H7 (cell line): Measurements from ENCODE around the gene CFAP210. TPM values are rescaled to one million over a fixed set of nuclear protein-coding genes. Genes with fewer than 3 reads are reported as not detected.

Source experiments
- DNase-seq: peaks from one replicate; pipeline ENCODE4 v3.0.0; 2012
- H3K27me3 ChIP-seq: 2 replicates; pipeline ENCODE4 v1.6.0; 2011; ENCODE audit warnings: mild to moderate bottlenecking, low read length; ENCODE audit not compliant: control insufficient read depth, insufficient read depth
- H3K36me3 ChIP-seq: replicated peaks from 2 replicates; pipeline ENCODE4 v1.5.1; 2011; ENCODE audit warnings: low read length; ENCODE audit not compliant: control insufficient read depth, insufficient read depth
- H3K4me3 ChIP-seq: 2 replicates; pipeline ENCODE4 v1.5.1; 2011; ENCODE audit warnings: low read depth, mild to moderate bottlenecking, control low read depth, low read length, moderate library complexity; ENCODE audit not compliant: insufficient read depth
- total RNA-seq: library from RNA; depleted of rRNA; stranded (reverse); fragments of >200 nt; shearing (Covaris generic); gene quantifications from 2 replicates; pipeline ENCODE4 v1.2.3, GENCODE V29; 2014

The CFAP210 gene
- total RNA-seq, 1 experiment from 2014 or later: 0.28 TPM

DNA sequence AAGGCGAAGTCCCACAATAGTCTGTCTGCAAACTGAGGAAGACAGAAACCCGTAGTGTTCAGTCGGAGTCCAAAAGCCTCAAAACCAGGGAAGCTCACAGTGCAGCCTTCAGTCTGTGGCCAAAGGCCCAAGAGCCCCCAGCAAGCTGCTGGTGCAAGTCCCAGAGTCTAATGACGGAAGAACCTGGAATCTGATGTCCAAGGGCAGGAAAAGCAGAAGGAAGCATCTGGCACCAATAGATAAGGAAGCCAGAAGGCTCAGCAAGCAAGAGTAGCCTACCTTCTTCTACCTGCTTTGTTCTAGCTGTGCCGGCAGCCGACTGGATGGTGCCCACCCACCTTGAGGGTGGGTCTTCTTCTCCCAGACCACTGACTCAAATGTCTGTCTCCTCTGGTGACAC, 21.8 kb downstream of the CFAP210 start:
- Histone ChIP-seq H3K4me3 (no peak overlapping the region), H3K36me3 (no peaks in the 10 kb centered on the region), H3K27me3 (no peaks in the 10 kb centered on the region)
- DNase-seq: no peak

DNA sequence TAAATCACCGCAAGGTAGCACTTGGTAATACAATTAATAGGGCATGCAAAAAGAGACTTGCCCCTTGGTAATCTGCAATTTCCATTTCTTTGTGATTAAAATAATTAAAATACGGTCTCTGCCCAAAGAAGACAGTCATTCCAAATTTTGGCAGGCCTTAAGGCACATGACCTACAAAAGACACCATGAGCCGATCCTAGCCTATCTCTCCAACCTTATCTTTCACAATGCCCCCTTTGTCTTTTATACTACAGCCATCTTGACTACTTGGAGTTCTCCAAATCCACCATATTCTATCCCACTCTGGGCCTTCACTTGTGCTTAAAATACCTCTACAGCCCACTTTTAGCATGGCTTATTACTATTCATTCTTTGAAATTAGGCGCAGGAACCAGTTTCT, 23.3 kb downstream of the CFAP210 start:
- H3K4me3 ChIP-seq: no peak overlapping the region
- DNase-seq: no peak
- H3K27me3 ChIP-seq: no peaks in the 10 kb centered on the region
- H3K36me3 ChIP-seq: no peaks in the 10 kb centered on the region

DNA sequence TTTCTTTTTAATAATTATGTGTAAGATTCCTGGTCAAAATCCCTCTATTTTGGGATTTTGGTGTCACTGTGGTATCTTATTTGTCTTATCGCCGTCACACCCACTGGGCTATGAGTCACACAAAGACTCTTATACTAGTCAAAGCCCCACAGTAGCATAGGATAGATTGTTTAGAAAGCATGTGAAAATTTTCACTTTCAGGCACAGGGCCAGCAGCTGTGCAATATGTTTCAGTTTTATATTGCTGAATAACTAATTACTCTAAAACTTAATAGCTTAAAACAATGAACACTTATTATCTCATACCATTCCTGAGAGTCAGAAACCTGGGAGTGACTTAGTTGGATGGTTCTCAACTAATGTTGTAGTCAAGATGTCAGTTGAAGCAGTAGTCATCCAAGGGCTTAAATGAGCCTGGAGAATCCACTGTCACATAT, 24.0 kb downstream of the CFAP210 start:
- no peaks in the 10 kb centered on the region for H3K36me3 ChIP-seq
- no peak for DNase-seq
- no peaks in the 10 kb centered on the region for H3K27me3 ChIP-seq
- no peak overlapping the region for H3K4me3 ChIP-seq

DNA sequence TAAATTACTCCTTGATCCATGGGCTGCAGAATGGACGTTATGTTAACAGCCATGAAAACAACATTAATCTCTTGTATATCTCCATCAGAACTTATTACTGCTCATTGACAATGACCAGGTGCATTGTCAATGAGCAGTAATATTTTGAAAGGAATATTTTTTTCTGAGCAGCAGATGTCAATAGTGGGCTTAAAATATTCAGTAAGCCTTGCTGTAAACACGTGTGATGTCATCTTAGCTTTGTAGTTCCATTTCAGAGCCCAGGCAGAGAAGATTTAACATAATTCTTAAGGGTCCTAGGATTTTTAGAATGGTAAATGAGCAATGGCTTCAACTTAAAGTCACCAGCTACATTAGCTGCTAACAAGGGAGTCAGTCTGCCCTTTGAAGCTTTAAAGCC, 26.6 kb downstream of the CFAP210 start:
- Histone ChIP-seq H3K36me3 (no peaks in the 10 kb centered on the region), H3K27me3 (no peaks in the 10 kb centered on the region), H3K4me3 (no peak overlapping the region)
- no peak for DNase-seq

DNA sequence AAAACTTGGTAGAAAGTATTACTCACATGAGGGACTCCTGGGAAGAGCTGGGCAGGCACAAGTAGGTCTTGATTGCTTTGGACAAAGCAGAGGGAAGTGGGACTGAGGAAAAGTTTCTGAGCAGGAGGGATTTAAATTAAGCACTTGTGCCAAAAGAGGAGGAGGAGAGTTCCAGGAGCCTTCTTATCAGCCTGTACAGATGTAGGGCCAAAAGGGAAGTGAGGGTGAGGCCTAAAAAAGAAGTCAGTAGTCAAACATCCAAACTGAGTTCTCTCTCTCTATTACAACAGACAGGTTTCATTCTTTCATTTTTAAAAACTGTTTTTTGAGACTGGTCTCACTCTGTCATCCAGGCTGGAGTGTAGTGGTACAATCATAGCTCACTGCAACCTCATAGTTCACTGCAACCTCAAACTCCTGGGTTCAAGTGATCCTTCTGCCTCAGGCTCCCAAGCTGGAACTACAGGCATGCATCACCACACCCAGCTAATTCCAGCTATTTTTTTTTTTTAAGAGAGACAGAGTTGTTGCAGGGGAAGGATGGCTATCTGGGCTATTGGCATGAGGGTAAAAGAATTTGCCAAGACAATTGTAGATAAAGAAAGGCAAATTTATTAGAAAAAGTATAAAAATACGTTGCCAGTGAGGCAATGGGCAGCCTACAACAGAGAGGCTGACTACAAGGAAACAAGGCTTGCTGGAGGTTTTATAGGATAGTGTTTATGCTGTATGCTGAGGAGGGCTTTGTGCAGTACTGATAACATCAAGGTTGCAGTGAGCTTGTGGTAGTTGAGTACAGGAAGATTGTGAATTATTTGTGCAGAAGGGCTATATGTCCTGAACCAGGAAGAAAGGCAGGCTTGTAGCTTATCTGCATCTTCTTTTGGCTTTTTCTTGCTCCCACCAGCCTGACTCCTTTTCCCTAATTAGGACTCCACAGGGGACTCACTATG, 29.0 kb downstream of the CFAP210 start:
- H3K36me3 ChIP-seq: no peaks in the 10 kb centered on the region
- DNase-seq: no peak
- no peak overlapping the region for H3K4me3 ChIP-seq
- no peaks in the 10 kb centered on the region for H3K27me3 ChIP-seq

DNA sequence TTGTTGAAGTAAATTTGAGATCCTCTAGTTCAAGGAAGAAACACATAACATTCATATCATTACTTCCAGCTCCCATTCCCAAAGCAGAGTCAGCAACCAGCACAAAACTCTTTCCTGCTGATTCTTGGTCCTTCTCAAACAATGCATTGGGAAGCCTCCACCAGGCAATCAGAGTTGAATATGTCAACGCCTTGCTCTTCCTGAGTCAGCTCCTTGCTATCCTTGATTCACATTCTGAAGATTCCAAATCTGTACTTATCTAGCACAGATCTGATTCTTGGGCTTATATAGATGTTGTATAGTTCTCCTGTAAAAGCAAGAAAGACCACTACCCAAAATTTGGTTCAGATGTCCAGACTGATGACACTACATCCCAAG, 29.6 kb downstream of the CFAP210 start:
- H3K27me3 ChIP-seq: no peaks in the 10 kb centered on the region
- H3K4me3 ChIP-seq: no peak overlapping the region
- DNase-seq: no peak
- H3K36me3 ChIP-seq: no peaks in the 10 kb centered on the region

DNA sequence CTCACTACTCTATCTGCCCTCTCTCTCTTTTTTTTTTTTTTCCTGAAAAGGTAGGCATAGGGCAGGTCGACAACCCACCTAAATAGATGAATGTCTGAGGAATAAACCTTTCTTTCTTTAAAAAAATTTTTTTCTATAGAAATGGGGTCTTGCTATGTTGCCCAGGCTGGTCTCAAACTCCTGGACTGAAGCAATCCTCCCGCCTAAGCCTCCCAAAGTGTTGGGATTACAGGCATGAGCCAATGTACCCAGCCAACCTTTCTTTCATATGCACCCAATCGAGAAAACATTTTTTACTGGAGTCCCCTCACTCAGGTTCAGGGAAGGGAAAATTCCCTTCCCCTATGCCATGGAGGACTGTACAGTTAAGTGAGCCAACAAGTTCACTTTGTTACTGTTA, 31.0 kb downstream of the CFAP210 start:
- H3K4me3 ChIP-seq: no peak overlapping the region
- H3K27me3 ChIP-seq: no peaks in the 10 kb centered on the region
- H3K36me3 ChIP-seq: no peaks in the 10 kb centered on the region
- no peak for DNase-seq

DNA sequence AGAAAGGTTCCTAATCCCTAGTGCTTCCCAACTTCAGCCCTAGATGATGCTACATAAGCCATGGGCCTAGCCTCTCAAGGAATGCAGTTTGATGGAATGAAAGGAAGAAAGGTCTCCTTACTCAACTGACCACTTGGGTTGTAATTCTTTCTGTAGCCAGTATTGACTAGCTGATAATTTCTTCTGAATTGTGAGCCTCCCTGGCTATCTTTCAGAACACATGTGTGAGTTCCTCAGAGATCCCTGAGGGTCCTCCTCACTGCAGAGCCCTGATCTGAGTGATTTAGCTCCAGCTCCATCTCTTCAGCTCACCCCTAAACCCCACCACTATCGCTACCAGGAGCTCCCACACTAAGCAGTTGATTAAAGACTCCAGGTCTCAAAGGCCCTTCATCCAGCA, 31.5 kb downstream of the CFAP210 start:
- Histone ChIP-seq H3K27me3 (no peaks in the 10 kb centered on the region), H3K36me3 (no peaks in the 10 kb centered on the region), H3K4me3 (no peak overlapping the region)
- no peak for DNase-seq

DNA sequence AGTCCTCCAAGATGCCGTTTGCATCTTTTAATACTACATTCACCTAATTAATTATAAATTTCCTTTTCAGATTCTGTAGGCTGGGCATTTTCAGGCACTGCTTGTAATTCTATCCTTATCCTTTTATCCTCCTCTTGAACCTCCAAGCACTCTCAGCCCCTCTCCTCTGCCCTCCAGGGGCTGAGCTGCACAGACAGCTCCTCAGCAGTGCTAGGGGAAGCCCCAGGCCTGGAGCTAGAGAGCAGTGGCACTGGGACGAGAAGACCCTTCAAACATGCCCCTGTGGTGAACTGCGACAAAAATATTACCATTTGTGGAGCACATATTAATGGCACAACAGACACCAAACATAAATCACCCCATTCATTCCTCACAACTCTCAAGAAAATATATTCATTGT, 32.9 kb downstream of the CFAP210 start:
- H3K36me3 ChIP-seq: no peaks in the 10 kb centered on the region
- no peaks in the 10 kb centered on the region for H3K27me3 ChIP-seq
- no peak overlapping the region for H3K4me3 ChIP-seq
- DNase-seq: no peak

DNA sequence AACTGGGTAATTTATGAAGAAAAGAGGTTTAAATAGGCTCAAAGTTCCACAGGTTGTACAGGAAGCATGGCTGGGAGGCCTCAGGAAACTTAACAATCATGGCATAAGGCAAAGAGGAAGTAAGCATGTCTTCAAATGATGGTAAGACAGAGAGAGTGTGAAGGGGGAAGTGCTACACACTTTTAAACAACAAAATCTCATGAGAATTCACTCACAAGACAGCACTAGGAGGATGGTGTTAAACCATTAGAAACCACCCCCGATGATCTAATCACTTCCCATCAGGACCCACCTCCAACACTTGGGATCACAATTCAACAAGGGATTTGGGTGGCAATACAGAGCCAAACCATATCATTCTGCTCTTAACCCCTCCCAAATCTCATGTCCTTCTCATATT, 34.9 kb downstream of the CFAP210 start:
- Histone ChIP-seq H3K4me3 (no peak overlapping the region), H3K27me3 (no peaks in the 10 kb centered on the region), H3K36me3 (no peaks in the 10 kb centered on the region)
- no peak for DNase-seq

DNA sequence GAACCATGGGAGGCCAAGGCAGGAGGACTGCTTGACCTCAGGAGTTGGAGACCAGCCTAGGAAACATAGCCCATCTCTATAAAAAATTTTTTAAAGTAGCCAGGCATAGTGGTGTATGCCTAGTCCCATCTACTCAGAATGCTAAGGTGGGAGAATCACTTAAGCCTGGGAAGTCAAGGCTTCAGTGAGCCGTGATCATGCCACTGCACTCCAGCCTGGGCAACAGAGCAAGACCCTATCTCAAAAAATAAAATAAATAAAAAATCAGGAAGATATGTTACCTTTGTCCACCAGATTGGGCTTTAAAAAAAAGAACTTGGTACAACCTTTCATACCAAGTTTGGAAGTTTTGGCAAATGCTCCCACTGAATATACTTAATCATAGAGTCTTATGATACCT, 35.3 kb downstream of the CFAP210 start:
- Histone ChIP-seq H3K36me3 (no peaks in the 10 kb centered on the region), H3K4me3 (no peak overlapping the region), H3K27me3 (no peaks in the 10 kb centered on the region)
- no peak for DNase-seq

DNA sequence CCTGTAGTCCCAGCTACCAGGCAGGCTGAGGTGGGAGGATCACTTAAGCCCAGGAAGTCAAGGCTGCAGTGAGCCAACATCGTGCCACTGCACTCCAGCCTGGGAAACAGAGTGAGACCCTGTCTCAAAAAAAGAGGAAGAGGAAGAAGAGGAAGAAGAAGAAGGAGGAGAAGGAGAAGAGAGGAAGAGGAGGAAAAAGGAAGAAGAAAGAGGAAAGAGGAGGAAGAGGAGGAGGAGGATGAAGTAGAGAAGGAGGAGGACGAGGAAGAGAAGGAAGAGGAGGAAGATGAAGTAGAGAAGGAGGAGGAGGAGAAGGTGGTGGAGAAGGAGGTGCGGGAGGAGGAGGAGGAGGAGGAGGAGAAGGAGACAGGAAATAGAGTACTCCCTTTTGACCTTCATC, 38.0 kb downstream of the CFAP210 start:
- Histone ChIP-seq H3K27me3 (no peaks in the 10 kb centered on the region), H3K36me3 (no peaks in the 10 kb centered on the region), H3K4me3 (no peak overlapping the region)
- DNase-seq: no peak

DNA sequence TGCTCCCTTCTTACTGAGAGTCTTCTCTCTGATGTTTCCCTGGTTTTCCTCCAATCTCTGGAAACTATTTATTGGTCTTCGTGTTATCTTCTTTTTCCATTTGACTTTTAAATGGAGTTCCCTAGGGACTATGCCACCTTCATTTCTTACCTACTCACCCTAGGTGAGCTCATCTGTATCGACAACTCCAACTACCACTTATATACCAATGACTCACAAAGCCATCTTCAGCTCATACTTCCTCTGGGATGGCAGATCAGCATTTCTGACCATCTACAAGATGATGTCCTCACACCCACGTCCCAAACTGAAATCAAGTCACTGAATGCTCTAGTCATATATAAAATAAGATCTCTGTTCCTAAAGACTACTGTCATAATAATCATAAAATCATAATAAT, 40.6 kb downstream of the CFAP210 start:
- Histone ChIP-seq H3K4me3 (no peak overlapping the region), H3K36me3 (no peaks in the 10 kb centered on the region), H3K27me3 (no peaks in the 10 kb centered on the region)
- DNase-seq: no peak

DNA sequence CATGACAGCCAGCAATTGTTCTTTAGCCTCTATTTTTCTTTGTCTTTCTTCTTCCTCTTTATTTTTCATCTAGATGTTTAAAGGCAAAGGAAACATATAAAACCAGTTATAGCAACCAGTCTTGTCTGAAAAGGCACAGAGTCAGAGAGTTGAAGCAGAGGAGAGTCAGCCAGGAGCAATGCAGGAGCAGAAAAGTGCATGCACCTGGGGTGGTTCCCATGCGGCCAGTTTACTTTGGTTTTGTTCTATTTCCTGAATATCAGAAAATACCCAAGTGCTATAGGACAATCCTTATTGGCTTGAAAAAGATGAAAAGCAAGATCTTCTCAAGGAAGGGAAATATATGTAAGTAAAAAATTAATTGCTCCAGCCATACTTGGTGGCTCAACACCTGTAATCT, 44.9 kb downstream of the CFAP210 start:
- no peak for DNase-seq
- H3K36me3 ChIP-seq: no peaks in the 10 kb centered on the region
- H3K4me3 ChIP-seq: no peak overlapping the region
- H3K27me3 ChIP-seq: no peaks in the 10 kb centered on the region

DNA sequence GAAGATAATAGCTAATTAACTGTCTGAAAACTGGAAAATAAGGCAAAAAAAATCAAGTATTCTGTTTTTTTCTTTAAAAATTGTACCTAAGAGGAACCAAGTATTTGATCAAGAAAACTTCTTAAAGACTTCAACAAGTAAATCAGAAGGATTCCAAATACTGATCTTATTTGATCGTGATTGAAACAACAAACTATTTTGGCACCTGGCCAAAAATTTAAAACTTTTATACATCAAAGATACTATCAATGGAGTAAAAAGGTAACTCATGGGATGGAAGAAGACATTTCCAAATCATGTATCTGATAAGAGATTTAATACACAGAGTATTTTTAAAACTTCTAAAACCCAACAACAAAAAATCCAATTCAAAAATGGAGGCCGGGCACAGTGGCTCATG, 46.7 kb downstream of the CFAP210 start:
- no peak for DNase-seq

More for the DNA sequence above, 46.7 kb downstream of the CFAP210 start:
- Histone ChIP-seq H3K36me3 (no peaks in the 10 kb centered on the region), H3K27me3 (no peaks in the 10 kb centered on the region), H3K4me3 (no peak overlapping the region)
